Measurements from ENCODE around the gene UNC50.

Gene UNC50

GRCh38 chr2:98663511-98664090 is 55.2 kb downstream of the UNC50 start:
- no peak for DNase-seq (ENCODE audit: extremely low read depth in 1 of 2, low read depth in 1 of 2)

- peak in 1 of 2 donors; percentile 24 for DNase-seq (ENCODE audit: extremely low read depth in 1 of 2, low read depth in 1 of 2)
Measured at GRCh38 chr2:98664323-98664722, 55.9 kb downstream of the UNC50 start.

GRCh38 chr2:98665677-98666076 is 57.3 kb downstream of the UNC50 start:
- no peak for DNase-seq (ENCODE audit: extremely low read depth in 1 of 2, low read depth in 1 of 2)

Measured in stimulated activated CD8-positive, alpha-beta memory T cell treated with anti-CD3 and anti-CD28 coated beads, Interleukin-7, amount 100 ng/mL, for 48 hours (primary cell).